ENCODE measurements around the gene ITGA11.

- TF ChIP-seq ZC3H10 (CRISPR knock-in tag; IDR thresholded peaks at IDR 0.05) (no peak), PATZ1 (CRISPR knock-in tag; IDR thresholded peaks at IDR 0.05; ENCODE audit: borderline replicate concordance) (no peak), ARNTL (CRISPR knock-in tag; IDR thresholded peaks at IDR 0.05; ENCODE audit: borderline replicate concordance, low read depth) (no peak), POU6F1 (CRISPR knock-in tag; IDR thresholded peaks at IDR 0.05; ENCODE audit: borderline replicate concordance, low read depth) (no peak), PPARA (CRISPR knock-in tag; IDR thresholded peaks at IDR 0.05; ENCODE audit: borderline replicate concordance) (no peak), GLIS3 (CRISPR knock-in tag; IDR thresholded peaks at IDR 0.05) (no peak), ISL1 (CRISPR knock-in tag; IDR thresholded peaks at IDR 0.05) (no peak), ZNF70 (CRISPR knock-in tag; IDR thresholded peaks at IDR 0.05) (no peak), SNAI2 (CRISPR knock-in tag; IDR thresholded peaks at IDR 0.05) (no peak), CREB5 (CRISPR knock-in tag; IDR thresholded peaks at IDR 0.05; ENCODE audit: low read depth) (no peak), RARB (CRISPR knock-in tag; IDR thresholded peaks at IDR 0.05) (no peak), BACH2 (CRISPR knock-in tag; IDR thresholded peaks at IDR 0.05; ENCODE audit: borderline replicate concordance) (no peak)
Measured at GRCh38 chr15:68348081-68348480, 83.9 kb downstream of the ITGA11 start.

Measured in SK-N-SH treated with all-trans-retinoic acid at 6 μM for 48 hours (cell line).